Measurements from ENCODE around the gene LRRC39.
A peak's percentile ranks its signal among the peaks of the same experiment; 100 is the strongest.

GRCh38 chr1:100132566-100133477 is 45.2 kb downstream of the LRRC39 start, which contains the start of the genes SASS6 and TRMT13:
- TF ChIP-seq POLR2A (IDR thresholded peaks at IDR 0.05), result no peak
- peak in 2 of 3 donors; percentile 23 to 33 for TF ChIP-seq CTCF (IDR thresholded peaks at IDR 0.05)
- TF ChIP-seq POLR2AphosphoS5 (IDR thresholded peaks at IDR 0.05), result peak; percentile 80 to 92 (median 84)

All from breast epithelium (tissue), 3 donors.